Measurements from ENCODE around the gene ABLIM2.
A peak's percentile ranks its signal among the peaks of the same experiment; 100 is the strongest.
"Not testable (repeated sequence)": the region's sequence is repeated elsewhere in the genome, so short reads cannot be mapped to it uniquely, and the experiment has no call there.

ABLIM2 gene

GRCh38 chr4:7947927-7948326 lies 210.7 kb downstream of the ABLIM2 start:
- DNase-seq, result no peak

GRCh38 chr4:7945709-7946380 lies 212.8 kb downstream of the ABLIM2 start:
- no peak for DNase-seq

GRCh38 chr4:7944599-7945220 lies 213.9 kb downstream of the ABLIM2 start:
- DNase-seq, result no peak

- not testable (repeated sequence) for DNase-seq
Observed at GRCh38 chr4:7943688-7944087, 214.9 kb downstream of the ABLIM2 start.

GRCh38 chr4:7943211-7943610 lies 215.4 kb downstream of the ABLIM2 start:
- no peak for DNase-seq

- no peak for DNase-seq
Observed at GRCh38 chr4:7941965-7942496, 216.6 kb downstream of the ABLIM2 start.

GRCh38 chr4:7941111-7941964 lies 217.3 kb downstream of the ABLIM2 start:
- DNase-seq, result no peak

GRCh38 chr4:7939377-7940108 lies 219.1 kb downstream of the ABLIM2 start, which contains the start of gene AFAP1:
TSS of gene AFAP1 (minus strand) at chr4:7939861. CDS start at chr4:7872078, 67,783 bp downstream.
- peak; percentile 61 to 73 for DNase-seq

- no peak for DNase-seq
Observed at GRCh38 chr4:7938609-7939376, 219.8 kb downstream of the ABLIM2 start.

- DNase-seq, result no peak
Observed at GRCh38 chr4:7938266-7938608, 220.4 kb downstream of the ABLIM2 start.

GRCh38 chr4:7937006-7937405 lies 221.6 kb downstream of the ABLIM2 start:
- peak; percentile 18 to 41 for DNase-seq

GRCh38 chr4:7933651-7934510 lies 224.7 kb downstream of the ABLIM2 start:
- no peak for DNase-seq

- no peak for DNase-seq
Observed at GRCh38 chr4:7932287-7932686, 226.3 kb downstream of the ABLIM2 start.

GRCh38 chr4:7929118-7929951 lies 229.3 kb downstream of the ABLIM2 start:
- no peak for DNase-seq

GRCh38 chr4:7928711-7929110 lies 229.9 kb downstream of the ABLIM2 start:
- no peak for DNase-seq

- no peak for DNase-seq
Observed at GRCh38 chr4:7926822-7927221, 231.8 kb downstream of the ABLIM2 start.

- no peak for DNase-seq
Observed at GRCh38 chr4:7924570-7924969, 234.0 kb downstream of the ABLIM2 start.

- no peak for DNase-seq
Observed at GRCh38 chr4:7924163-7924562, 234.4 kb downstream of the ABLIM2 start.

GRCh38 chr4:7922466-7922865 lies 236.1 kb downstream of the ABLIM2 start:
- DNase-seq, result no peak

- DNase-seq, result no peak
Observed at GRCh38 chr4:7918981-7919380, 239.6 kb downstream of the ABLIM2 start.
